H1 (cell line): ENCODE results near the gene ZNF212. TPM values are rescaled to one million over a fixed set of nuclear protein-coding genes. Genes with fewer than 3 reads are reported as not detected.

Experiments used
- CTCF ChIA-PET: fragments of 300-600 bp; sonication (Branson Sonifier 250); formaldehyde crosslinking; loops from one replicate; lab custom pipeline; 2021; ENCODE audit not compliant: partially characterized antibody; lab: Charles Lee
- POLR2A ChIA-PET: fragments of 300-600 bp; sonication (Branson Sonifier 250); formaldehyde crosslinking; loops from one replicate; lab custom pipeline; 2021; ENCODE audit warnings: inconsistent platforms; ENCODE audit not compliant: partially characterized antibody; lab: Charles Lee
- DNase-seq, 2 experiments: peaks; one replicate each; pipeline versions ENCODE4 v3.0.0 to v3.0.0-alpha.2; 2010 to 2022; ENCODE audit warnings: low spot score in 2 of 2, low read depth in 1 of 2, mixed read lengths in 1 of 2
- FAIRE-seq: peaks from 2 replicates; lab custom pipeline; 2011; peaks lifted over from hg19 to GRCh38; lab: Jason Lieb, UNC
- H2AFZ ChIP-seq: 2 replicates; pipeline ENCODE4 v1.8.1; 2012; ENCODE audit warnings: low read length, inconsistent platforms
- H2AK5ac ChIP-seq: 2 replicates; pipeline ENCODE4 v1.6.1; 2013; ENCODE audit warnings: low read depth, low read length
- H2BK120ac ChIP-seq: replicated peaks from 2 replicates; pipeline ENCODE3; 2013; ENCODE audit warnings: low read depth, low read length, inconsistent platforms
- H2BK12ac ChIP-seq: 2 replicates; pipeline ENCODE4 v1.6.1; 2013; ENCODE audit warnings: low read depth, low read length
- H2BK15ac ChIP-seq: 2 replicates; pipeline ENCODE4 v1.6.1; 2013; ENCODE audit warnings: low read length
- H2BK20ac ChIP-seq: 2 replicates; pipeline ENCODE4 v1.6.1; 2013; ENCODE audit warnings: low read length
- H2BK5ac ChIP-seq: 2 replicates; pipeline ENCODE4 v1.6.1; 2013; ENCODE audit warnings: low read depth, low read length
- H3K14ac ChIP-seq: 2 replicates; pipeline ENCODE4 v1.6.1; 2013; ENCODE audit warnings: inconsistent platforms; ENCODE audit not compliant: insufficient read length
- H3K18ac ChIP-seq: 2 replicates; pipeline ENCODE4 v1.6.1; 2013; ENCODE audit warnings: low read length; ENCODE audit errors: extremely low read depth
- H3K23ac ChIP-seq: 2 replicates; pipeline ENCODE4 v1.6.1; 2013; ENCODE audit warnings: inconsistent platforms; ENCODE audit not compliant: insufficient read length
- H3K23me2 ChIP-seq: 2 replicates; pipeline ENCODE4 v1.6.1; 2013; ENCODE audit warnings: low read depth, low read length
- H3K27ac ChIP-seq: 2 replicates; pipeline ENCODE4 v1.6.1; 2011; ENCODE audit warnings: low read depth, low read length, inconsistent platforms
- H3K27me3 ChIP-seq, 4 experiments: replicated peaks in 1 of 4; 1 replicate in 1 of 4; 2 replicates in 3 of 4; pipeline versions ENCODE4 v1.6.1 to v1.8.1; 2011 to 2013; ENCODE audit warnings: low read length in 3 of 4, mild to moderate bottlenecking in 3 of 4, inconsistent platforms in 2 of 4, mixed read lengths in 2 of 4, moderate library complexity in 1 of 4; ENCODE audit not compliant: control insufficient read depth in 3 of 4, insufficient read depth in 3 of 4; ENCODE audit errors: extremely low read depth in 1 of 4
- H3K36me3 ChIP-seq, 4 experiments: 2 replicates each; pipeline versions ENCODE4 v1.6.1 to v1.8.1; 2011 to 2013; ENCODE audit warnings: mild to moderate bottlenecking in 4 of 4, low read length in 3 of 4, moderate library complexity in 2 of 4, control low read depth in 1 of 4, inconsistent platforms in 1 of 4; ENCODE audit not compliant: insufficient read depth in 4 of 4, control insufficient read depth in 2 of 4
- H3K4ac ChIP-seq: replicated peaks from 2 replicates; pipeline ENCODE3; 2013; ENCODE audit warnings: low read length, low read depth, mixed read lengths, inconsistent platforms; ENCODE audit not compliant: insufficient read length
- H3K4me1 ChIP-seq, 4 experiments: replicated peaks in 1 of 4; 1 replicate in 1 of 4; 2 replicates in 3 of 4; pipeline versions ENCODE4 v1.6.1 to v1.8.1; 2011 to 2013; ENCODE audit warnings: low read length in 3 of 4, inconsistent platforms in 2 of 4, mixed read lengths in 1 of 4; ENCODE audit not compliant: insufficient read depth in 4 of 4, control insufficient read depth in 3 of 4
- H3K4me2 ChIP-seq, 2 experiments: 2 replicates each; pipeline versions ENCODE4 v1.6.1 to v1.8.1; 2011 to 2013; ENCODE audit warnings: low read depth in 2 of 2, low read length in 2 of 2, control low read depth in 1 of 2, inconsistent platforms in 1 of 2, mild to moderate bottlenecking in 1 of 2; ENCODE audit not compliant: insufficient read depth in 1 of 2
- H3K4me3 ChIP-seq, 4 experiments: fragments of 200-600, 300-600 bp in 1 of 4; sonication (generic), shearing (Covaris generic), sonication (Bioruptor Twin) in 1 of 4; 2 replicates each; pipeline versions ENCODE4 v1.5.1 to v1.8.1; 2011 to 2016; ENCODE audit warnings: low read length in 4 of 4, low read depth in 3 of 4, control low read depth in 2 of 4, inconsistent platforms in 2 of 4, mild to moderate bottlenecking in 2 of 4, mixed read lengths in 1 of 4, moderate library complexity in 1 of 4; ENCODE audit not compliant: insufficient read depth in 2 of 4; ENCODE audit errors: extremely low read depth in 1 of 4
- H3K56ac ChIP-seq: replicated peaks from 2 replicates; pipeline ENCODE3; 2013; ENCODE audit warnings: low read depth, mild to moderate bottlenecking, mixed read lengths, low read length, inconsistent platforms; ENCODE audit not compliant: insufficient read length
- H3K79me1 ChIP-seq: 2 replicates; pipeline ENCODE4 v1.6.1; 2013; ENCODE audit warnings: low read depth, low read length, control low read depth
- H3K79me2 ChIP-seq, 2 experiments: 2 replicates each; pipeline versions ENCODE4 v1.6.1 to v1.8.1; 2012 to 2013; ENCODE audit warnings: low read length in 2 of 2, mild to moderate bottlenecking in 2 of 2, inconsistent platforms in 1 of 2; ENCODE audit not compliant: insufficient read depth in 2 of 2, control insufficient read depth in 1 of 2
- H3K9ac ChIP-seq, 4 experiments: replicated peaks in 1 of 4; 1 replicate in 1 of 4; 2 replicates in 3 of 4; pipeline versions ENCODE4 v1.6.1 to v1.8.1; 2011 to 2013; ENCODE audit warnings: low read depth in 3 of 4, low read length in 3 of 4, control low read depth in 2 of 4, mild to moderate bottlenecking in 2 of 4, moderate library complexity in 2 of 4, inconsistent platforms in 1 of 4; ENCODE audit errors: extremely low read depth in 1 of 4
- H3K9me3 ChIP-seq, 2 experiments: 2 replicates each; pipeline versions ENCODE4 v1.6.1 to v1.8.1; 2012 to 2013; ENCODE audit warnings: mild to moderate bottlenecking in 2 of 2, moderate library complexity in 2 of 2, control low read depth in 1 of 2, inconsistent platforms in 1 of 2, low read depth in 1 of 2, low read length in 1 of 2, mixed read lengths in 1 of 2; ENCODE audit not compliant: insufficient read depth in 2 of 2
- H4K20me1 ChIP-seq, 2 experiments: replicated peaks in 1 of 2; 2 replicates each; pipeline versions ENCODE3 to v1.8.1; 2011 to 2013; ENCODE audit warnings: inconsistent platforms in 2 of 2, low read length in 2 of 2, mild to moderate bottlenecking in 1 of 2; ENCODE audit not compliant: insufficient read depth in 2 of 2, control insufficient read depth in 1 of 2
- H4K5ac ChIP-seq: 2 replicates; pipeline ENCODE4 v1.6.1; 2013; ENCODE audit warnings: low read length, low read depth, mixed read lengths, inconsistent platforms; ENCODE audit not compliant: insufficient read length
- H4K8ac ChIP-seq: 2 replicates; pipeline ENCODE4 v1.8.0; 2013; ENCODE audit warnings: mild to moderate bottlenecking, moderate library complexity, low read length, inconsistent platforms; ENCODE audit not compliant: insufficient read depth; ENCODE audit errors: extremely low read depth
- H4K91ac ChIP-seq: replicated peaks from 2 replicates; pipeline ENCODE3; 2013; ENCODE audit warnings: low read length, mixed read lengths, inconsistent platforms; ENCODE audit not compliant: insufficient read length
- BCL11A ChIP-seq, 2 experiments: IDR thresholded peaks; one replicate each; pipeline ENCODE4 v1.6.1; 2011; ENCODE audit warnings: low read depth in 2 of 2, low read length in 2 of 2, mild to moderate bottlenecking in 2 of 2
- CREB1 ChIP-seq: IDR thresholded peaks from 2 replicates; pipeline ENCODE4 v1.6.1; 2012; ENCODE audit warnings: inconsistent platforms
- RFX5 ChIP-seq: IDR thresholded peaks from 2 replicates; pipeline ENCODE4 v1.6.1; 2011; ENCODE audit warnings: low read depth, low read length, improper control_type of control experiment, borderline replicate concordance
- SIN3A ChIP-seq, 2 experiments: IDR thresholded peaks in 1 of 2; conservative IDR thresholded peaks in 1 of 2; 2 replicates each; pipeline ENCODE4 v1.6.1; 2011 to 2012; ENCODE audit warnings: low read length in 2 of 2, improper control_type of control experiment in 1 of 2, low read depth in 1 of 2, mild to moderate bottlenecking in 1 of 2
- WGBS, 2 experiments: shearing (Covaris generic) in 1 of 2; methylation state at CpG; one replicate each; pipeline versions ENCODE4 v1.1.6 to v1.1.7; 2013 to 2015; ENCODE audit warnings: low lambda C conversion rate in 2 of 2, mixed read lengths in 2 of 2, inconsistent platforms in 1 of 2, low coverage in 1 of 2, missing lambda C conversion rate in 1 of 2; ENCODE audit not compliant: insufficient replicate concordance in 2 of 2, insufficient coverage in 1 of 2, insufficient read length in 1 of 2; ENCODE audit errors: extremely low coverage in 1 of 2, missing lambda C conversion rate in 1 of 2; 5-methylcytosine and 5-hydroxymethylcytosine counted together
- polyA plus RNA-seq, 7 experiments: library from polyadenylated mRNA; depleted of rRNA in 3 of 7; stranded (reverse) in 5 of 7; unstranded in 2 of 7; fragments of >200 nt in 5 of 7; fragments of 200-250 nt in 2 of 7; gene quantifications; 1 replicate in 5 of 7; 2 replicates in 1 of 7; 4 replicates in 1 of 7; pipeline versions ENCODE4 v1.2.1 to v1.2.3, GENCODE V29; 2011 to 2013; ENCODE audit warnings: missing spikeins in 2 of 7, mixed read lengths in 2 of 7
- total RNA-seq: library from RNA; stranded (reverse); fragmentation: NEBNext Ultra II Directional; extraction: Animal tissue kit (Norgen Biotek cat#: 25700); gene quantifications from 2 replicates; pipeline ENCODE4 v1.2.1, GENCODE V29; 2021

ZNF212 gene
- total and polyA plus RNA-seq, 2 of the 8 experiments (the other 6 are each of a cell fraction or from before 2014, with no cell fraction given) = 6.7 to 19.3 TPM

GRCh38 chr7:149191851-149192250, 47.6 kb upstream of the ZNF212 start:
- Histone ChIP-seq H3K18ac (no peak overlapping the region), H3K79me1 (peaks cover 2% of the 10 kb centered on the region), H3K23ac (no peak overlapping the region), H4K91ac (no peak overlapping the region), H3K4me3 (no peak overlapping the region), H3K4ac (no peak overlapping the region), H3K27me3 (no peaks in the 10 kb centered on the region), H2BK12ac (0 out of 2 replicates have a peak overlapping the region, but pooled peaks have one; percentile 60), H3K14ac (no peak overlapping the region), H3K9me3 (no peaks in the 10 kb centered on the region), H2AK5ac (no peak overlapping the region), H3K23me2 (peaks cover 5% of the 10 kb centered on the region; the same call in 1 of the 2 replicates), H3K27ac (no peak overlapping the region), H3K79me2 (peaks cover 3 to 11% of the 10 kb centered on the region in 2 experiments; a peak in 3 of 4 replicates), H2BK20ac (no peak overlapping the region), H3K9ac (no peak overlapping the region), H2AFZ (no peak overlapping the region), H3K4me1 (peaks cover 0 to 3% (median 3%) of the 10 kb centered on the region in 4 experiments; a peak in 5 of 7 replicates), H4K20me1 (peaks cover 0 to under 1% of the 10 kb centered on the region in 2 experiments), H3K56ac (no peak overlapping the region), H3K4me2 (no peak overlapping the region; a peak in 1 of 4 replicates), H3K36me3 (no peaks in the 10 kb centered on the region), H2BK120ac (no peak overlapping the region), H4K5ac (no peak overlapping the region), H2BK5ac (no peak overlapping the region), H2BK15ac (no peak overlapping the region), H4K8ac (no peak overlapping the region)
- CTCF ChIA-PET = no interaction called here
- WGBS, 2 experiments = 75% methylated on average over 5 of the region's 5 CpGs; no CpG with 5 or more reads in 1 of the 2 experiments
- FAIRE-seq (no peak), DNase-seq (no peak)
- POLR2A ChIA-PET = interaction anchor here (0.9 to 7.8 kb wide), 3 partner anchors 6 to 41 kb away, joined by 3 to 82 read pairs (median 5); no protein-coding TSS in a partner anchor
- no peak for TF ChIP-seq CREB1
- TF ChIP-seq RFX5 = no peak
- TF ChIP-seq SIN3A (conservative IDR thresholded peaks at IDR 0.05 in 1 of 2, IDR thresholded peaks at IDR 0.05 in 1 of 2; ENCODE audit: low read depth in 1 of 2, low read length in 2 of 2) = no peak
- no peak for TF ChIP-seq BCL11A (IDR thresholded peaks at IDR 0.05; ENCODE audit: low read depth in 2 of 2, low read length in 2 of 2)
